GM12801 (cell line): Measurements from ENCODE around the gene FGFR1OP2.

Experiments used
- CTCF ChIP-seq: IDR thresholded peaks from one replicate; pipeline ENCODE4 v1.5.1; 2011; ENCODE audit warnings: control low read depth; ENCODE audit not compliant: insufficient read length; ENCODE audit errors: extremely low read depth

FGFR1OP2 gene

GRCh38 chr12:27014859-27015729 lies 76.8 kb downstream of the FGFR1OP2 start:
- TF ChIP-seq CTCF, result no peak

- TF ChIP-seq CTCF, result no peak
Measured at GRCh38 chr12:27015730-27016076, 77.4 kb downstream of the FGFR1OP2 start.
